GM12892 (cell line): ENCODE results near the gene EXOSC3.

ENCODE experiments used
- POLR2A ChIP-seq: IDR thresholded peaks from 2 replicates; pipeline ENCODE4 v1.6.1; 2011; ENCODE audit warnings: low read depth, low read length, control low read depth
- TAF1 ChIP-seq: IDR thresholded peaks from 2 replicates; pipeline ENCODE4 v1.6.1; 2011; ENCODE audit warnings: low read depth, mild to moderate bottlenecking, control low read depth, low read length, borderline replicate concordance

DNA sequence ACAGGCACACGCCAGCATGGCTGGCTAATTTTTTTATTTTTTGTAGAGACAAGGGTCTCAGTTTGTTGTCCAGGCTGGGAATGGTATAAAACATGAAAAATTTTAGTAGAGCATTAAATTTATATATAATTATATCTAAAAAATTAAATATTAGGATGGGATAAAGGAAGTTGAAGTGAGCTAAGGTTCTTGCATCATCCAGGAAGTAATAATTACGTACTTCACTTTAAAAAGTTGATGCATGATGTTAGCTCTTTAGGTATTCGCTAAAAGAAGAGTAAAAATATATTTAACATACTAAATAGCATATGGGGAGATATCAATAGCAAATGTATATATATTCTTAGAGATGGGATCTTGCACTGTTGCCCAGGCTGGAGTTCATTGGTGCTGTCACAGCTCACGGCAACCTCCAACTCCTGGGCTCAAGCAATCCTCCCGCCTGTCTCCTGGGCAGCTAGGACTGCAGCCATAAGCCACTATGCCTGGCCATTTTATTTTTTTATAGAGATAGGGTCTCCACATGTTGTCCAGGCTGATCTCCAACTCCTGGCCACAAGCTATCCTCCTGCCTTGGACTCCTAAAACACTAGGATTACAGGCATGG lies 28.0 kb upstream of the EXOSC3 start:
- no peak for TF ChIP-seq TAF1
- TF ChIP-seq POLR2A = no peak
